Sigmoid colon (tissue), 4 donors: ENCODE data around the gene DPP6.

ENCODE experiments used
- CTCF ChIP-seq, 4 experiments: fragments of 450-650 bp in 3 of 4; fragments of 200-600 bp in 1 of 4; IDR thresholded peaks; one replicate each; pipeline ENCODE4 v1.5.1; 2016 to 2019; ENCODE audit warnings: antibody characterized with exemption in 4 of 4, mild to moderate bottlenecking in 3 of 4, moderate library complexity in 2 of 4
- EP300 ChIP-seq, 4 donors: sonication (generic); formaldehyde crosslinking; IDR thresholded peaks; one replicate each; pipeline ENCODE4 v1.6.1; 2017; ENCODE audit warnings: antibody characterized with exemption in 4 of 4
- POLR2A ChIP-seq, 2 donors: fragments of 450-650 bp; IDR thresholded peaks; one replicate each; pipeline ENCODE4 v1.6.1; 2016; ENCODE audit warnings: antibody characterized with exemption in 2 of 2, mild to moderate bottlenecking in 2 of 2, moderate library complexity in 2 of 2
- POLR2AphosphoS5 ChIP-seq, 4 donors: sonication (generic); formaldehyde crosslinking; IDR thresholded peaks; one replicate each; pipeline ENCODE4 v1.6.1; 2017; ENCODE audit warnings: antibody characterized with exemption in 4 of 4

- TF ChIP-seq CTCF (IDR thresholded peaks at IDR 0.05) (no peak), POLR2A (IDR thresholded peaks at IDR 0.05) (no peak), POLR2AphosphoS5 (IDR thresholded peaks at IDR 0.05) (no peak), EP300 (IDR thresholded peaks at IDR 0.05) (no peak)
Measured at GRCh38 chr7:154484943-154485342, 432.7 kb downstream of the DPP6 start.
